Keratinocyte (primary cell): ENCODE measurements around the gene ZNF576. TPM values are rescaled to one million over a fixed set of nuclear protein-coding genes. Genes with fewer than 3 reads are reported as not detected.

Experiments used
- DNase-seq: peaks from one replicate; pipeline ENCODE4 v3.0.0-alpha.2; 2011; ENCODE audit warnings: low read depth, missing footprints, low spot score
- FAIRE-seq: peaks from 2 replicates; lab custom pipeline; 2011; peaks lifted over from hg19 to GRCh38; lab: Jason Lieb, UNC
- H2AFZ ChIP-seq: 2 replicates; pipeline ENCODE4 v1.6.0; 2012; ENCODE audit warnings: low read length, control low read depth, inconsistent platforms; ENCODE audit not compliant: control insufficient read depth
- H3K27ac ChIP-seq: 2 replicates; pipeline ENCODE4 v1.5.1; 2011; ENCODE audit warnings: low read length; ENCODE audit not compliant: control insufficient read depth, insufficient read depth
- H3K27me3 ChIP-seq: 3 replicates; pipeline ENCODE4 v1.6.0; 2011; ENCODE audit warnings: low read length; ENCODE audit not compliant: control insufficient read depth, insufficient read depth; ENCODE audit errors: extremely low read depth
- H3K36me3 ChIP-seq, 2 experiments: 2 replicates in 1 of 2; 3 replicates in 1 of 2; pipeline ENCODE4 v1.5.1; 2011; ENCODE audit warnings: low read length in 2 of 2, mild to moderate bottlenecking in 1 of 2; ENCODE audit not compliant: control insufficient read depth in 2 of 2, insufficient read depth in 2 of 2; ENCODE audit errors: extremely low read depth in 1 of 2
- H3K4me1 ChIP-seq: 3 replicates; pipeline ENCODE4 v1.5.1; 2011; ENCODE audit warnings: low read length; ENCODE audit not compliant: control insufficient read depth, insufficient read depth; ENCODE audit errors: extremely low read depth
- H3K4me2 ChIP-seq: 3 replicates; pipeline ENCODE4 v1.6.0; 2011; ENCODE audit warnings: low read depth, low read length; ENCODE audit not compliant: control insufficient read depth, insufficient read depth; ENCODE audit errors: extremely low read depth
- H3K4me3 ChIP-seq, 3 experiments: fragments of 200-600 bp in 1 of 3; sonication (generic) in 1 of 3; 2 replicates in 2 of 3; 3 replicates in 1 of 3; pipeline ENCODE4 v1.5.1; 2011 to 2016; ENCODE audit warnings: low read length in 3 of 3, mild to moderate bottlenecking in 3 of 3, control low read depth in 2 of 3, inconsistent platforms in 1 of 3, low read depth in 1 of 3, mixed read lengths in 1 of 3, mixed run types in 1 of 3, moderate library complexity in 1 of 3; ENCODE audit not compliant: control insufficient read depth in 2 of 3, insufficient read depth in 2 of 3; ENCODE audit errors: extremely low read depth in 1 of 3
- H3K79me2 ChIP-seq: 2 replicates; pipeline ENCODE4 v1.6.0; 2012; ENCODE audit warnings: low read length; ENCODE audit not compliant: control insufficient read depth, insufficient read depth
- H3K9ac ChIP-seq: 3 replicates; pipeline ENCODE4 v1.6.0; 2011; ENCODE audit warnings: low read length; ENCODE audit not compliant: control insufficient read depth, insufficient read depth; ENCODE audit errors: extremely low read depth
- H3K9me1 ChIP-seq: 3 replicates; pipeline ENCODE4 v1.6.0; 2011; ENCODE audit warnings: low read length; ENCODE audit not compliant: control insufficient read depth, insufficient read depth; ENCODE audit errors: extremely low read depth
- H3K9me3 ChIP-seq: 2 replicates; pipeline ENCODE4 v1.5.1; 2012; ENCODE audit warnings: low read depth, low read length; ENCODE audit not compliant: control insufficient read depth
- H4K20me1 ChIP-seq: 3 replicates; pipeline ENCODE4 v1.6.0; 2011; ENCODE audit warnings: low read length; ENCODE audit not compliant: control insufficient read depth, insufficient read depth; ENCODE audit errors: extremely low read depth
- CTCF ChIP-seq, 3 experiments: IDR thresholded peaks in 1 of 3; conservative IDR thresholded peaks in 1 of 3; optimal IDR thresholded peaks in 1 of 3; 2 replicates in 2 of 3; 3 replicates in 1 of 3; pipeline versions ENCODE3 to v1.5.1; 2011; ENCODE audit warnings: low read length in 3 of 3, mild to moderate bottlenecking in 3 of 3, moderate library complexity in 2 of 3, control low read depth in 1 of 3, inconsistent platforms in 1 of 3; ENCODE audit not compliant: insufficient read depth in 2 of 3; ENCODE audit errors: extremely low read depth in 1 of 3
- EZH2 ChIP-seq: IDR thresholded peaks from one replicate; pipeline ENCODE4 v1.6.1; 2012; ENCODE audit warnings: inconsistent platforms, mild to moderate bottlenecking, low read length, moderate library complexity
- dilution Hi-C: fragments of 300-500 bp; cut with MboI; formaldehyde crosslinking; loops from one replicate; pipeline ENCODE4 v1.7.0; 2020; ENCODE audit warnings: low sequenced_read_pairs; ENCODE audit not compliant: extremely low pct_ligation_motif_present
- polyA plus RNA-seq, 5 experiments: library from polyadenylated mRNA; depleted of rRNA in 3 of 5; stranded (reverse) in 3 of 5; stranded (forward) in 1 of 5; unstranded in 1 of 5; fragments of >200 nt; gene quantifications; 1 replicate in 1 of 5; 2 replicates in 3 of 5; 3 replicates in 1 of 5; pipeline versions ENCODE4 v1.2.1 to v1.2.3, GENCODE V29; 2011 to 2012; ENCODE audit warnings: missing spikeins in 2 of 5, low read depth in 1 of 5, low replicate concordance in 1 of 5

The ZNF576 gene
- polyA plus RNA-seq, 1 donor (not counting 4 experiments of a cell fraction or from before 2014, with no cell fraction given): 6.4 TPM

GRCh38 chr19:43642531-43642930 lies 46.1 kb downstream of the ZNF576 start:
- FAIRE-seq: no peak
- Histone ChIP-seq H3K27me3 (peaks cover 15% of the 10 kb centered on the region), H4K20me1 (no peaks in the 10 kb centered on the region), H3K9me3 (no peaks in the 10 kb centered on the region), H3K36me3 (no peaks in the 10 kb centered on the region), H3K9me1 (no peaks in the 10 kb centered on the region), H3K79me2 (no peaks in the 10 kb centered on the region), H3K9ac (no peak overlapping the region), H3K27ac (no peak overlapping the region), H3K4me1 (peaks cover 7% of the 10 kb centered on the region), H2AFZ (no peak overlapping the region), H3K4me2 (no peak overlapping the region), H3K4me3 (no peak overlapping the region)
- dilution Hi-C loops: no loop called here
- DNase-seq: no peak
- TF ChIP-seq EZH2: no peak
- TF ChIP-seq CTCF (optimal IDR thresholded peaks at IDR 0.05 in 1 of 3, IDR thresholded peaks at IDR 0.05 in 1 of 3, conservative IDR thresholded peaks at IDR 0.05 in 1 of 3; ENCODE audit: extremely low read depth in 1 of 3, insufficient read depth in 2 of 3, low read length in 3 of 3): no peak

GRCh38 chr19:43643326-43643725 lies 46.9 kb downstream of the ZNF576 start:
- TF ChIP-seq EZH2 (no peak), CTCF (optimal IDR thresholded peaks at IDR 0.05 in 1 of 3, IDR thresholded peaks at IDR 0.05 in 1 of 3, conservative IDR thresholded peaks at IDR 0.05 in 1 of 3; ENCODE audit: extremely low read depth in 1 of 3, insufficient read depth in 2 of 3, low read length in 3 of 3) (no peak)
- dilution Hi-C loops: no loop called here
- Histone ChIP-seq H3K9me3 (no peaks in the 10 kb centered on the region), H3K9me1 (no peaks in the 10 kb centered on the region), H3K9ac (no peak overlapping the region), H3K4me2 (no peak overlapping the region), H3K79me2 (no peaks in the 10 kb centered on the region), H4K20me1 (no peaks in the 10 kb centered on the region), H3K27ac (no peak overlapping the region), H3K27me3 (peaks cover 11% of the 10 kb centered on the region), H3K4me1 (peaks cover 7% of the 10 kb centered on the region), H3K4me3 (no peak overlapping the region), H3K36me3 (peaks cover 0 to 2% of the 10 kb centered on the region in 2 experiments), H2AFZ (no peak overlapping the region)
- FAIRE-seq (no peak), DNase-seq (no peak)
